ENCODE measurements around the gene COX4I1. TPM values are rescaled to one million over a fixed set of nuclear protein-coding genes. Genes with fewer than 3 reads are reported as not detected.

The COX4I1 gene
- total RNA-seq, 2 donors from 2014 or later, result 1,383 to 1,567 TPM

GRCh38 chr16:85824161-85825135, 25.0 kb downstream of the COX4I1 start:
- TF ChIP-seq CTCF (IDR thresholded peaks at IDR 0.05), result no peak
- Histone ChIP-seq H3K36me3 (no peaks in the 10 kb centered on the region), H3K4me3 (no peak overlapping the region), H3K27me3 (no peaks in the 10 kb centered on the region), H3K4me1 (peaks cover 0 to 5% of the 10 kb centered on the region in 2 donors), H3K9me3 (no peaks in the 10 kb centered on the region), H3K27ac (no peak overlapping the region)
- no peak for DNase-seq (ENCODE audit: low spot score)

GRCh38 chr16:85825326-85825725, 25.8 kb downstream of the COX4I1 start:
- no peak overlapping the region for H3K4me3 ChIP-seq
- no peaks in the 10 kb centered on the region for H3K36me3 ChIP-seq
- peaks cover 0 to 5% of the 10 kb centered on the region in 2 donors for H3K4me1 ChIP-seq
- no peak for DNase-seq (ENCODE audit: low spot score)
- H3K9me3 ChIP-seq, result no peaks in the 10 kb centered on the region
- H3K27me3 ChIP-seq, result no peaks in the 10 kb centered on the region
- no peak for TF ChIP-seq CTCF (IDR thresholded peaks at IDR 0.05)
- no peak overlapping the region for H3K27ac ChIP-seq

- Histone ChIP-seq H3K4me1 (peaks cover 0 to under 1% of the 10 kb centered on the region in 2 donors), H3K36me3 (no peaks in the 10 kb centered on the region), H3K27ac (no peak overlapping the region), H3K4me3 (no peak overlapping the region), H3K27me3 (no peaks in the 10 kb centered on the region), H3K9me3 (no peaks in the 10 kb centered on the region)
- DNase-seq (ENCODE audit: low spot score), result no peak
- TF ChIP-seq CTCF (IDR thresholded peaks at IDR 0.05), result no peak
These were observed 27.3 kb downstream of the COX4I1 start for GRCh38 chr16:85826686-85827247.

GRCh38 chr16:85828166-85828565, 28.7 kb downstream of the COX4I1 start:
- no peak overlapping the region for H3K4me3 ChIP-seq
- no peak overlapping the region for H3K27ac ChIP-seq
- H3K27me3 ChIP-seq, result no peaks in the 10 kb centered on the region
- no peaks in the 10 kb centered on the region for H3K9me3 ChIP-seq
- no peak for DNase-seq (ENCODE audit: low spot score)
- H3K36me3 ChIP-seq, result no peaks in the 10 kb centered on the region
- TF ChIP-seq CTCF (IDR thresholded peaks at IDR 0.05), result no peak
- no peaks in the 10 kb centered on the region for H3K4me1 ChIP-seq

- H3K27me3 ChIP-seq, result no peaks in the 10 kb centered on the region
- TF ChIP-seq CTCF (IDR thresholded peaks at IDR 0.05), result no peak
- no peaks in the 10 kb centered on the region for H3K36me3 ChIP-seq
- H3K9me3 ChIP-seq, result no peaks in the 10 kb centered on the region
- H3K4me1 ChIP-seq, result no peaks in the 10 kb centered on the region
- H3K4me3 ChIP-seq, result no peak overlapping the region
- H3K27ac ChIP-seq, result no peak overlapping the region
- no peak for DNase-seq (ENCODE audit: low spot score)
These were observed 29.8 kb downstream of the COX4I1 start for GRCh38 chr16:85829171-85829719.
